ENCODE results near the gene DCAF8. TPM values are rescaled to one million over a fixed set of nuclear protein-coding genes. Genes with fewer than 3 reads are reported as not detected.

Gene DCAF8
- total and polyA plus RNA-seq, 2 of the 4 experiments (the other 2 are of a cell fraction): 83.3 to 83.8 TPM

DNA sequence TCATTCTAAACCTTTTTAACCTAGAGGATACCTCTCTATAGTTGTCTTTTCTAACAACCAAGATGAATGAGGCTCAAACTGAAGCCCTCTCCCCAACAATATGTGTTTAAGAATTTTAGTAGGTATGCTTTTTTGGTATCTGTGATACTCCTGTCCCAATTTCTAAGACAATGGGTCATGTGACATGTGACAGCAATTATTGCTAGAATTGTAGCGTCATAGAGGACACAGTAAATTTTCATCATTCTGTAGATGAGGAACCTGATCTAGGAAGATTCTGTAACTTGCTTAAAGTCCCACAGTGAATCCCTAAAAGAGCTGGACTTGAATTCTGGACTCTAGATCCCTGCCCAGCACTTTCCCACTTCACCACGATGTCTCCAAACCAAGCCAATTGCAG is 83.6 kb downstream of the DCAF8 start:
- H3K23ac ChIP-seq (ENCODE audit: low read depth, low read length): no peak overlapping the region
- no peak overlapping the region for H3K14ac ChIP-seq (replicated peaks; ENCODE audit: low read depth, low read length)
- no peak overlapping the region for H2BK15ac ChIP-seq (ENCODE audit: low read depth, low read length)
- H4K8ac ChIP-seq (ENCODE audit: low read depth in 2 of 2, low read length in 2 of 2): no peak overlapping the region
- H2AK5ac ChIP-seq (ENCODE audit: low read depth, low read length): no peak overlapping the region
- ChIA-PET POLR2A (ENCODE audit: unreplicated experiment) (no interaction called here), CTCF (interaction anchor here (1.0 kb wide), 1 partner anchor 15 kb away, joined by 3 read pairs; no protein-coding TSS in a partner anchor)
- H4K5ac ChIP-seq (ENCODE audit: low read depth, low read length): no peak overlapping the region
- no peak overlapping the region for H3K27ac ChIP-seq (ENCODE audit: insufficient read depth, low read length)
- no peak overlapping the region for H4K91ac ChIP-seq (ENCODE audit: insufficient read depth, low read depth, low read length)
- no peak overlapping the region for H2BK120ac ChIP-seq (ENCODE audit: low read depth, low read length)
- dilution Hi-C loops (cut with HindIII; ENCODE audit: low sequenced_read_pairs, unreplicated experiment) (no loop called here), in situ Hi-C loops (cut with MboI; ENCODE audit: low sequenced_read_pairs) (loop anchor here (25.0 kb wide), 1 partner anchor 434 kb away; no protein-coding TSS in a partner anchor), intact Hi-C loops (cut with micrococcal nuclease) (no loop called here)
- no peaks in the 10 kb centered on the region for H3K36me3 ChIP-seq (ENCODE audit: control insufficient read depth, insufficient read depth, low read length)
- H2BK5ac ChIP-seq (ENCODE audit: low read depth, low read length, poor library complexity, severe bottlenecking): no peak overlapping the region
- DNase-seq (no peak), ATAC-seq (ENCODE audit: low read depth) (no peak)
- no peaks in the 10 kb centered on the region for H4K20me1 ChIP-seq (ENCODE audit: insufficient read depth, low read length)
- no peak overlapping the region for H2AFZ ChIP-seq (replicated peaks; ENCODE audit: low read length, poor library complexity)
- H3K9ac ChIP-seq (ENCODE audit: low read depth, low read length): no peak overlapping the region
- no peak overlapping the region for H2AK9ac ChIP-seq (replicated peaks; ENCODE audit: low read depth, low read length, poor library complexity)
- no peaks in the 10 kb centered on the region for H3K4me1 ChIP-seq (ENCODE audit: control insufficient read depth, insufficient read depth, low read length)
- no peak overlapping the region for H3K56ac ChIP-seq (ENCODE audit: extremely low read depth, insufficient read depth, low read length)
- no CpG with 5 or more reads among the region's 2 CpGs for WGBS, 2 experiments (ENCODE audit: extremely low coverage in 2 of 2, insufficient read length in 1 of 2)
- no peak overlapping the region for H3K4me3 ChIP-seq (ENCODE audit: insufficient read depth, low read depth, low read length)
- no peak overlapping the region for H3K4ac ChIP-seq (ENCODE audit: low read depth, low read length)
- H3K4me2 ChIP-seq (ENCODE audit: low read depth, low read length): no peak overlapping the region
- no peak overlapping the region for H3K18ac ChIP-seq (ENCODE audit: low read depth, low read length)
- no TSS peak for BruUV-seq (replicated peaks)
- H3K27me3 ChIP-seq (ENCODE audit: control insufficient read depth, insufficient read depth, low read length): peaks cover 24% of the 10 kb centered on the region
- no peak overlapping the region for H2BK20ac ChIP-seq (ENCODE audit: low read depth, low read length)
- H3K9me3 ChIP-seq (ENCODE audit: control insufficient read depth, insufficient read depth, low read length): no peaks in the 10 kb centered on the region
- TF ChIP-seq, protein P1, sequence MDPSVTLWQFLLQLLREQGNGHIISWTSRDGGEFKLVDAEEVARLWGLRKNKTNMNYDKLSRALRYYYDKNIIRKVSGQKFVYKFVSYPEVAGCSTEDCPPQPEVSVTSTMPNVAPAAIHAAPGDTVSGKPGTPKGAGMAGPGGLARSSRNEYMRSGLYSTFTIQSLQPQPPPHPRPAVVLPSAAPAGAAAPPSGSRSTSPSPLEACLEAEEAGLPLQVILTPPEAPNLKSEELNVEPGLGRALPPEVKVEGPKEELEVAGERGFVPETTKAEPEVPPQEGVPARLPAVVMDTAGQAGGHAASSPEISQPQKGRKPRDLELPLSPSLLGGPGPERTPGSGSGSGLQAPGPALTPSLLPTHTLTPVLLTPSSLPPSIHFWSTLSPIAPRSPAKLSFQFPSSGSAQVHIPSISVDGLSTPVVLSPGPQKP (IDR thresholded peaks at IDR 0.05; ENCODE audit: borderline replicate concordance, low read depth, low read length): no peak
- H3K79me1 ChIP-seq (ENCODE audit: low read depth in 1 of 2, low read length in 2 of 2): no peaks in the 10 kb centered on the region
- no peaks in the 10 kb centered on the region for H3K9me1 ChIP-seq (ENCODE audit: insufficient read depth, low read length)

All from IMR-90 (cell line).